WI38 (cell line): ENCODE results near the gene PSMD7.

Source experiments
- H3K4me3 ChIP-seq: 2 replicates; pipeline ENCODE4 v1.5.1; 2011; ENCODE audit warnings: low read depth, mild to moderate bottlenecking, control low read depth, low read length
- CTCF ChIP-seq: IDR thresholded peaks from 2 replicates; pipeline ENCODE4 v1.5.1; 2012; ENCODE audit warnings: low read depth, mild to moderate bottlenecking, control low read depth, low read length

Gene PSMD7

GRCh38 chr16:74264811-74265210 lies 31.8 kb upstream of the PSMD7 start:
- TF ChIP-seq CTCF: no peak
- no peak overlapping the region for H3K4me3 ChIP-seq

- no peak for TF ChIP-seq CTCF
- no peak overlapping the region for H3K4me3 ChIP-seq
These were observed 28.2 kb upstream of the PSMD7 start for GRCh38 chr16:74268372-74268782.

- TF ChIP-seq CTCF: no peak
These were observed 24.7 kb upstream of the PSMD7 start for GRCh38 chr16:74271872-74272271.

GRCh38 chr16:74275031-74275636 lies 21.5 kb upstream of the PSMD7 start:
- TF ChIP-seq CTCF: no peak
- no peak overlapping the region for H3K4me3 ChIP-seq

More at GRCh38 chr16:74271872-74272271, 24.7 kb upstream of the PSMD7 start:
- H3K4me3 ChIP-seq: no peak overlapping the region

- TF ChIP-seq CTCF: no peak
- H3K4me3 ChIP-seq: no peak overlapping the region
These were observed 20.9 kb upstream of the PSMD7 start for GRCh38 chr16:74275711-74276110.

- no peak overlapping the region for H3K4me3 ChIP-seq
- no peak for TF ChIP-seq CTCF
These were observed 18.6 kb upstream of the PSMD7 start for GRCh38 chr16:74277974-74278373.

GRCh38 chr16:74279266-74279665 lies 17.3 kb upstream of the PSMD7 start:
- no peak overlapping the region for H3K4me3 ChIP-seq
- TF ChIP-seq CTCF: no peak
